GM08714 (cell line): Measurements from ENCODE around the gene GRP.

Experiments
- H3K4me3 ChIP-seq: fragments of 200-500 bp; sonication (Bioruptor generic); 2 replicates; pipeline ENCODE4 v1.5.1; 2014; ENCODE audit warnings: mild to moderate bottlenecking, low read length, inconsistent platforms
- ZNF274 ChIP-seq: IDR thresholded peaks from 2 replicates; pipeline ENCODE4 v1.6.1; 2012; ENCODE audit warnings: mild to moderate bottlenecking, low read depth, low read length

Gene GRP

GRCh38 chr18:59210299-59210698, 9.7 kb upstream of the GRP start:
- H3K4me3 ChIP-seq = no peak overlapping the region
- TF ChIP-seq ZNF274 = no peak

- TF ChIP-seq ZNF274 = no peak
- H3K4me3 ChIP-seq = no peak overlapping the region
These were observed 8.3 kb upstream of the GRP start for GRCh38 chr18:59211629-59212028.

GRCh38 chr18:59218018-59218417, 1.9 kb upstream of the GRP start:
- no peak for TF ChIP-seq ZNF274
- no peak overlapping the region for H3K4me3 ChIP-seq

GRCh38 chr18:59220164-59220783, 316 bp downstream of the GRP start:
- no peak for TF ChIP-seq ZNF274
- H3K4me3 ChIP-seq = no peak overlapping the region

- no peak for TF ChIP-seq ZNF274
- no peak overlapping the region for H3K4me3 ChIP-seq
These were observed 1.1 kb downstream of the GRP start for GRCh38 chr18:59220784-59221765.

GRCh38 chr18:59222341-59222740, 2.4 kb downstream of the GRP start:
- TF ChIP-seq ZNF274 = no peak
- H3K4me3 ChIP-seq = no peak overlapping the region

GRCh38 chr18:59228351-59228750, 8.4 kb downstream of the GRP start:
- no peak for TF ChIP-seq ZNF274
- H3K4me3 ChIP-seq = no peak overlapping the region

- H3K4me3 ChIP-seq = no peak overlapping the region
- TF ChIP-seq ZNF274 = no peak
These were observed 9.2 kb downstream of the GRP start for GRCh38 chr18:59229191-59229590.

- H3K4me3 ChIP-seq = no peak overlapping the region
- no peak for TF ChIP-seq ZNF274
These were observed 9.9 kb downstream of the GRP start for GRCh38 chr18:59229701-59230443.

GRCh38 chr18:59231114-59231513, 11.2 kb downstream of the GRP start:
- H3K4me3 ChIP-seq = no peak overlapping the region
- no peak for TF ChIP-seq ZNF274

- no peak for TF ChIP-seq ZNF274
- H3K4me3 ChIP-seq = no peak overlapping the region
These were observed 11.9 kb downstream of the GRP start for GRCh38 chr18:59231877-59232276.

- H3K4me3 ChIP-seq = no peak overlapping the region
- no peak for TF ChIP-seq ZNF274
These were observed 12.5 kb downstream of the GRP start for GRCh38 chr18:59232309-59233016.

- TF ChIP-seq ZNF274 = no peak
- no peak overlapping the region for H3K4me3 ChIP-seq
These were observed 13.1 kb downstream of the GRP start for GRCh38 chr18:59233017-59233410.

- H3K4me3 ChIP-seq = no peak overlapping the region
- TF ChIP-seq ZNF274 = no peak
These were observed 18.4 kb downstream of the GRP start for GRCh38 chr18:59238385-59238784.
